HepG2 (cell line): ENCODE data around the gene TRAPPC12. TPM values are rescaled to one million over a fixed set of nuclear protein-coding genes. Genes with fewer than 3 reads are reported as not detected.

Experiments
- ATAC-seq: fragments of 200-7000 bp; cut with Tn5 transposase; 3 replicates; pipeline ENCODE4 v1.9.1; 2020; ENCODE audit warnings: mild to moderate bottlenecking, moderate library complexity
- BruUV-seq: library from RNA; stranded (reverse); fragments of 400-500 nt; replicated peaks from 2 replicates; lab custom pipeline; 2021; lab: Mats Ljungman, UMichigan
- CTCF ChIA-PET: fragments of 300-600 bp; formaldehyde crosslinking; extraction: SDS; loops from one replicate; lab custom pipeline; 2021; ENCODE audit warnings: low total read pairs, inconsistent platforms, low intra/inter-chr PET ratio; lab: Yijun Ruan, JAX
- POLR2A ChIA-PET: fragments of 350-600 bp; sonication (Branson Sonifier 250); formaldehyde crosslinking; loops from one replicate; lab custom pipeline; 2020; ENCODE audit warnings: antibody characterized with exemption, inconsistent platforms; lab: Yijun Ruan, JAX
- DNase-seq: peaks from one replicate; pipeline ENCODE4 v3.0.0-alpha.2; 2015; ENCODE audit warnings: low spot score
- FAIRE-seq: peaks from 3 replicates; lab custom pipeline; 2011; peaks lifted over from hg19 to GRCh38; lab: Jason Lieb, UNC
- H2AFZ ChIP-seq: one replicate; pipeline ENCODE4 v1.6.1; 2011; ENCODE audit warnings: low read length, inconsistent platforms
- H3K27ac ChIP-seq: fragments of 300-600 bp; 3 replicates; pipeline ENCODE4 v1.8.0; 2011; ENCODE audit warnings: mixed run types, mild to moderate bottlenecking, mixed read lengths, low read length, inconsistent platforms; ENCODE audit not compliant: insufficient read depth; ENCODE audit errors: extremely low read length
- H3K27me3 ChIP-seq, 2 experiments: fragments of 200-600 bp in 1 of 2; 2 replicates in 1 of 2; 3 replicates in 1 of 2; pipeline versions ENCODE4 v1.6.0 to v1.8.0; 2011; ENCODE audit warnings: low read length in 2 of 2, mild to moderate bottlenecking in 2 of 2, moderate library complexity in 2 of 2, inconsistent platforms in 1 of 2; ENCODE audit not compliant: insufficient read depth in 2 of 2, control insufficient read depth in 1 of 2
- H3K36me3 ChIP-seq, 2 experiments: fragments of 200-600 bp in 1 of 2; replicated peaks in 1 of 2; 2 replicates in 1 of 2; 3 replicates in 1 of 2; pipeline versions ENCODE4 v1.5.1 to v1.8.0; 2011; ENCODE audit warnings: low read length in 2 of 2, inconsistent platforms in 1 of 2; ENCODE audit not compliant: insufficient read depth in 2 of 2, control insufficient read depth in 1 of 2
- H3K4me1 ChIP-seq: 2 replicates; pipeline ENCODE4 v1.5.1; 2012; ENCODE audit warnings: low read length, inconsistent platforms; ENCODE audit not compliant: insufficient read depth
- H3K4me2 ChIP-seq: 2 replicates; pipeline ENCODE4 v1.6.0; 2011; ENCODE audit warnings: low read depth, low read length, inconsistent platforms
- H3K4me3 ChIP-seq, 3 experiments: fragments of 200-600 bp in 1 of 3; sonication (generic), shearing (Covaris generic) in 1 of 3; replicated peaks in 1 of 3; 2 replicates each; pipeline ENCODE4 v1.5.1; 2011 to 2016; ENCODE audit warnings: low read length in 3 of 3, inconsistent platforms in 2 of 3, low read depth in 2 of 3, mild to moderate bottlenecking in 2 of 3, control low read depth in 1 of 3, mixed read lengths in 1 of 3; ENCODE audit not compliant: insufficient read depth in 1 of 3
- H3K79me2 ChIP-seq: one replicate; pipeline ENCODE4 v1.6.1; 2011; ENCODE audit warnings: low read length, inconsistent platforms; ENCODE audit not compliant: insufficient read depth
- H3K9ac ChIP-seq: 2 replicates; pipeline ENCODE4 v1.6.0; 2011; ENCODE audit warnings: mild to moderate bottlenecking, low read depth, low read length, inconsistent platforms; ENCODE audit not compliant: insufficient read depth
- H3K9me3 ChIP-seq: 2 replicates; pipeline ENCODE4 v1.5.1; 2012; ENCODE audit warnings: mild to moderate bottlenecking, low read length
- H4K20me1 ChIP-seq: 2 replicates; pipeline ENCODE4 v1.6.0; 2011; ENCODE audit warnings: inconsistent platforms, mild to moderate bottlenecking, low read length, moderate library complexity; ENCODE audit not compliant: insufficient read depth
- AKAP8 ChIP-seq: sonication (generic); formaldehyde crosslinking; IDR thresholded peaks from 2 replicates; pipeline ENCODE4 v1.5.1; 2020; ENCODE audit warnings: mild to moderate bottlenecking, missing genetic modification reagents
- ARHGAP35 ChIP-seq: sonication (generic); formaldehyde crosslinking; IDR thresholded peaks from 2 replicates; pipeline ENCODE4 v1.9.0; 2022; ENCODE audit warnings: mild to moderate bottlenecking, inconsistent platforms, moderate library complexity, missing genetic modification reagents, borderline replicate concordance
- ERF ChIP-seq: IDR thresholded peaks from 2 replicates; pipeline ENCODE4 v1.6.1; 2018; ENCODE audit warnings: missing biosample characterization, missing genetic modification reagents
- GTF2F1 ChIP-seq: fragments of 150-350 bp; IDR thresholded peaks from 2 replicates; pipeline ENCODE4 v1.6.1; 2014; ENCODE audit warnings: low read length
- MAZ ChIP-seq, 2 experiments: sonication (generic) in 1 of 2; formaldehyde crosslinking in 1 of 2; IDR thresholded peaks; 2 replicates each; pipeline versions ENCODE4 v1.5.0 to v1.6.1; 2012 to 2020; ENCODE audit warnings: low read depth in 2 of 2, mild to moderate bottlenecking in 2 of 2, borderline replicate concordance in 1 of 2, improper control_type of control experiment in 1 of 2, low read length in 1 of 2, missing genetic modification reagents in 1 of 2, moderate library complexity in 1 of 2
- NR2C2 ChIP-seq: sonication (generic); formaldehyde crosslinking; IDR thresholded peaks from 2 replicates; pipeline ENCODE4 v1.4.0; 2020; ENCODE audit warnings: missing genetic modification reagents, mild to moderate bottlenecking, moderate library complexity, borderline replicate concordance
- PTBP1 ChIP-seq: fragments of 200-400 bp; formaldehyde crosslinking; IDR thresholded peaks from 2 replicates; pipeline ENCODE4 v1.6.1; 2018; ENCODE audit warnings: low read length, low read depth; ENCODE audit not compliant: poor library complexity, severe bottlenecking
- RNF2 ChIP-seq: fragments of 450-650 bp; conservative IDR thresholded peaks from 2 replicates; pipeline ENCODE4 v1.6.1; 2016; ENCODE audit warnings: low read depth
- SP1 ChIP-seq, 2 experiments: fragments of 450-650 bp in 1 of 2; sonication (generic) in 1 of 2; formaldehyde crosslinking in 1 of 2; IDR thresholded peaks; 2 replicates each; pipeline versions ENCODE4 v1.4.0 to v1.6.1; 2016 to 2020; ENCODE audit warnings: missing genetic modification reagents in 1 of 2
- SSRP1 ChIP-seq: IDR thresholded peaks from 2 replicates; pipeline ENCODE4 v1.6.1; 2016; ENCODE audit warnings: control low read depth
- YY1 ChIP-seq: IDR thresholded peaks from 2 replicates; pipeline ENCODE4 v1.6.1; 2011; ENCODE audit warnings: low read length, low read depth, moderate library complexity, mild to moderate bottlenecking; ENCODE audit not compliant: insufficient read depth, insufficient replicate concordance
- ZBTB14 ChIP-seq: sonication (generic); formaldehyde crosslinking; IDR thresholded peaks from 2 replicates; pipeline ENCODE4 v1.4.0; 2020; ENCODE audit warnings: missing genetic modification reagents
- ZBTB8A ChIP-seq: sonication (generic); formaldehyde crosslinking; IDR thresholded peaks from 2 replicates; pipeline ENCODE4 v1.4.0; 2020; ENCODE audit warnings: mild to moderate bottlenecking, low read depth, missing genetic modification reagents, borderline replicate concordance
- ZNF230 ChIP-seq: sonication (generic); formaldehyde crosslinking; IDR thresholded peaks from 2 replicates; pipeline ENCODE4 v1.4.0; 2020; ENCODE audit warnings: mild to moderate bottlenecking, missing genetic modification reagents
- ZNF362 ChIP-seq: sonication (generic); formaldehyde crosslinking; IDR thresholded peaks from 2 replicates; pipeline ENCODE4 v1.4.0; 2020; ENCODE audit warnings: missing genetic modification reagents, mild to moderate bottlenecking, borderline replicate concordance
- WGBS: methylation state at CpG from one replicate; pipeline ENCODE4 v1.1.6; 2017; ENCODE audit warnings: low lambda C conversion rate; 5-methylcytosine and 5-hydroxymethylcytosine counted together
- in situ Hi-C: cut with HindIII; loops from 2 replicates; pipeline ENCODE4 v1.10.0; 2017; ENCODE audit warnings: low pct_unique_long_range_greater_than_20kb; ENCODE audit not compliant: extremely low pct_ligation_motif_present
- intact Hi-C: fragments of 100-400 bp; cut with micrococcal nuclease; formaldehyde crosslinking; loops from one replicate; pipeline ENCODE4 v1.10.0; 2022; ENCODE audit not compliant: unreplicated experiment
- polyA plus RNA-seq, 8 experiments: library from polyadenylated mRNA; depleted of rRNA in 3 of 8; stranded (reverse) in 7 of 8; unstranded in 1 of 8; fragments of >200 nt; fragmentation: Illumina TruSeq in 4 of 8; extraction: Trizol in 4 of 8; gene quantifications; 2 replicates each; pipeline versions ENCODE4 v1.2.1 to v1.2.3, GENCODE V29; 2011 to 2016; ENCODE audit warnings: low read depth in 4 of 8, missing spikeins in 1 of 8, mixed read lengths in 1 of 8; ENCODE audit not compliant: insufficient read depth in 1 of 8
- total RNA-seq, 5 experiments: library from RNA; depleted of rRNA; stranded (reverse); fragments of >200 nt; fragmentation: Illumina TruSeq; extraction: Trizol; gene quantifications; 2 replicates each; pipeline ENCODE4 v1.2.3, GENCODE V29; 2016; ENCODE audit warnings: low read depth in 1 of 5

The TRAPPC12 gene
- total and polyA plus RNA-seq, 2 of the 13 experiments (the other 11 are each of a cell fraction or from before 2014, with no cell fraction given), result 46.4 to 97.7 TPM

- Histone ChIP-seq H4K20me1 (no peaks in the 10 kb centered on the region), H3K4me2 (no peak overlapping the region)
- DNase-seq, result no peak
- in situ Hi-C loops, result no loop called here
- TF ChIP-seq RNF2 (no peak), ZNF230 (CRISPR knock-in tag) (no peak), NR2C2 (CRISPR knock-in tag) (no peak)
- TF ChIP-seq, all 625 proteins: peak for 0
- H3K4me1 ChIP-seq, result peaks cover 17% of the 10 kb centered on the region
- no peak overlapping the region for H2AFZ ChIP-seq
- CTCF ChIA-PET, result no interaction called here
- H3K4me3 ChIP-seq, result no peak overlapping the region
- FAIRE-seq (no peak), ATAC-seq (no peak)
- H3K9ac ChIP-seq, result no peak overlapping the region
- POLR2A ChIA-PET, result no interaction called here
- no peaks in the 10 kb centered on the region for H3K9me3 ChIP-seq
- peaks cover 12 to 21% of the 10 kb centered on the region in 2 experiments; a peak in 4 of 5 replicates for H3K36me3 ChIP-seq
- no TSS peak for BruUV-seq
- no peaks in the 10 kb centered on the region for H3K27me3 ChIP-seq
- no peak overlapping the region for H3K27ac ChIP-seq
- intact Hi-C loops, result no loop called here
- H3K79me2 ChIP-seq, result no peaks in the 10 kb centered on the region
- 87% methylated on average over 17 of the region's 20 CpGs for WGBS
Observed at GRCh38 chr2:3482363-3482821, 102.9 kb downstream of the TRAPPC12 start.

- no peak for DNase-seq
- FAIRE-seq, result no peak
- Histone ChIP-seq H3K27ac (no peak overlapping the region), H3K79me2 (no peaks in the 10 kb centered on the region), H3K27me3 (no peaks in the 10 kb centered on the region), H3K4me3 (no peak overlapping the region), H3K4me1 (peaks cover 27% of the 10 kb centered on the region), H3K9me3 (no peaks in the 10 kb centered on the region), H2AFZ (no peak overlapping the region), H3K36me3 (peaks cover 8 to 15% of the 10 kb centered on the region in 2 experiments; a peak in 4 of 5 replicates), H4K20me1 (no peaks in the 10 kb centered on the region), H3K9ac (no peak overlapping the region), H3K4me2 (no peak overlapping the region)
- BruUV-seq, result no TSS peak
- CTCF ChIA-PET, result no interaction called here
- in situ Hi-C loops, result no loop called here
- no peak for ATAC-seq
- POLR2A ChIA-PET, result no interaction called here
- WGBS, result 87% methylated on average over 29 of the region's 30 CpGs
- intact Hi-C loops, result no loop called here
- TF ChIP-seq YY1 (no peak), PTBP1 (no peak), SSRP1 (CRISPR knock-in tag) (no peak), ZBTB8A (no peak), GTF2F1 (no peak), ZBTB14 (CRISPR knock-in tag) (no peak), MAZ (IDR thresholded peaks at IDR 0.05; ENCODE audit: borderline replicate concordance, low read depth, low read length) (no peak), MAZ (CRISPR knock-in tag; IDR thresholded peaks at IDR 0.05; ENCODE audit: low read depth) (no peak), ARHGAP35 (no peak), ZNF362 (CRISPR knock-in tag) (no peak), ERF (no peak), AKAP8 (CRISPR knock-in tag) (no peak), SP1 (IDR thresholded peaks at IDR 0.05) (no peak), SP1 (CRISPR knock-in tag; IDR thresholded peaks at IDR 0.05) (no peak)
Observed at GRCh38 chr2:3483227-3483985, 103.9 kb downstream of the TRAPPC12 start.
